ENCODE results near the gene CTNNA3. TPM values are rescaled to one million over a fixed set of nuclear protein-coding genes. Genes with fewer than 3 reads are reported as not detected.

The CTNNA3 gene
- total and polyA plus RNA-seq, 2 of the 4 experiments (the other 2 are of a cell fraction): 0.19 to 0.90 TPM

DNA sequence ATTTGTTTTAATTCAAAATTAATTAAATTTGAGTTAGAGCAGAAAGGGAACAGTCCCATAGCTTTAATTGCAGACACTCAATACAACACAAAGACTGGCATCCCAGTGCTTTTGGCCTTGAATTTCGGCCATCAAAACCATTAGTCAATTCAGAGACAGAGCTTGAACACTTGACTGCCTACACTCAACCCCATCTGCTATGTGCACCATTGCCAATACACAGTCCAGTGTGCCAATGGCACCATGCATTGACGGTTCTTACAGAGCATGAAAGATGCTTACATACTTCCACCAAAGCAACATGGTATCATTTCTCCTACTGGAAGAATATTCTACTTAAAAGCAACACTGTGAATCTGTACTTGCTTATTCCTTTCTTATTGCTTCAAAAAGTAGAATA is 813.7 kb downstream of the CTNNA3 start:
- H3K9ac ChIP-seq (ENCODE audit: low read depth, low read length): no peak overlapping the region
- H4K91ac ChIP-seq (ENCODE audit: insufficient read depth, low read depth, low read length): no peak overlapping the region
- in situ Hi-C loops (cut with MboI; ENCODE audit: low sequenced_read_pairs): no loop called here
- H2BK5ac ChIP-seq (ENCODE audit: low read depth, low read length, poor library complexity, severe bottlenecking): no peak overlapping the region
- DNase-seq: no peak
- ATAC-seq (ENCODE audit: low read depth): no peak
- no peak overlapping the region for H3K18ac ChIP-seq (ENCODE audit: low read depth, low read length)
- H4K8ac ChIP-seq (ENCODE audit: low read depth in 2 of 2, low read length in 2 of 2): no peak overlapping the region
- no peak overlapping the region for H3K23ac ChIP-seq (ENCODE audit: low read depth, low read length)
- no peak overlapping the region for H4K5ac ChIP-seq (ENCODE audit: low read depth, low read length)
- no peak overlapping the region for H2BK20ac ChIP-seq (ENCODE audit: low read depth, low read length)
- H3K4ac ChIP-seq (ENCODE audit: low read depth, low read length): no peak overlapping the region
- H2AK5ac ChIP-seq (ENCODE audit: low read depth, low read length): no peak overlapping the region
- no peaks in the 10 kb centered on the region for H3K9me1 ChIP-seq (ENCODE audit: insufficient read depth, low read length)
- no peak overlapping the region for H3K4me3 ChIP-seq (ENCODE audit: insufficient read depth, low read depth, low read length)
- no peaks in the 10 kb centered on the region for H3K27me3 ChIP-seq (ENCODE audit: control insufficient read depth, insufficient read depth, low read length)
- H3K4me2 ChIP-seq (ENCODE audit: low read depth, low read length): no peak overlapping the region
- H2AK9ac ChIP-seq (replicated peaks; ENCODE audit: low read depth, low read length, poor library complexity): no peak overlapping the region
- no peaks in the 10 kb centered on the region for H3K4me1 ChIP-seq (ENCODE audit: control insufficient read depth, insufficient read depth, low read length)
- CTCF ChIA-PET: interaction anchor here (0.8 to 1.0 kb wide), 2 partner anchors 13 to 39 kb away, joined by 3 to 4 read pairs; no protein-coding TSS in a partner anchor
- dilution Hi-C loops (cut with HindIII; ENCODE audit: low sequenced_read_pairs, unreplicated experiment): no loop called here
- intact Hi-C loops (cut with micrococcal nuclease): no loop called here
- WGBS, 2 experiments (ENCODE audit: extremely low coverage in 2 of 2, insufficient read length in 1 of 2): 10% methylated on average over 1 of the region's 2 CpGs; no CpG with 5 or more reads in 1 of the 2 experiments
- H2BK15ac ChIP-seq (ENCODE audit: low read depth, low read length): no peak overlapping the region
- H3K56ac ChIP-seq (ENCODE audit: extremely low read depth, insufficient read depth, low read length): no peak overlapping the region
- no peaks in the 10 kb centered on the region for H3K9me3 ChIP-seq (ENCODE audit: control insufficient read depth, insufficient read depth, low read length)
- H3K14ac ChIP-seq (replicated peaks; ENCODE audit: low read depth, low read length): no peak overlapping the region
- H3K27ac ChIP-seq (ENCODE audit: insufficient read depth, low read length): no peak overlapping the region
- H2BK120ac ChIP-seq (ENCODE audit: low read depth, low read length): no peak overlapping the region
- H3K79me1 ChIP-seq (ENCODE audit: low read depth in 1 of 2, low read length in 2 of 2): no peaks in the 10 kb centered on the region
- no peak overlapping the region for H2AFZ ChIP-seq (replicated peaks; ENCODE audit: low read length, poor library complexity)
- POLR2A ChIA-PET (ENCODE audit: unreplicated experiment): no interaction called here
- TF ChIP-seq BHLHE40 (IDR thresholded peaks at IDR 0.05; ENCODE audit: low read depth, low read length): no peak
- no peak for TF ChIP-seq SMC3 (IDR thresholded peaks at IDR 0.05; ENCODE audit: low read depth, low read length)
- TF ChIP-seq CEBPB (IDR thresholded peaks at IDR 0.05; ENCODE audit: low read depth, low read length): no peak
- no peak for TF ChIP-seq RFX5 (IDR thresholded peaks at IDR 0.05; ENCODE audit: low read depth, low read length)
- no peak for TF ChIP-seq FOS (IDR thresholded peaks at IDR 0.05; ENCODE audit: low read depth, low read length)
- TF ChIP-seq, protein P1, sequence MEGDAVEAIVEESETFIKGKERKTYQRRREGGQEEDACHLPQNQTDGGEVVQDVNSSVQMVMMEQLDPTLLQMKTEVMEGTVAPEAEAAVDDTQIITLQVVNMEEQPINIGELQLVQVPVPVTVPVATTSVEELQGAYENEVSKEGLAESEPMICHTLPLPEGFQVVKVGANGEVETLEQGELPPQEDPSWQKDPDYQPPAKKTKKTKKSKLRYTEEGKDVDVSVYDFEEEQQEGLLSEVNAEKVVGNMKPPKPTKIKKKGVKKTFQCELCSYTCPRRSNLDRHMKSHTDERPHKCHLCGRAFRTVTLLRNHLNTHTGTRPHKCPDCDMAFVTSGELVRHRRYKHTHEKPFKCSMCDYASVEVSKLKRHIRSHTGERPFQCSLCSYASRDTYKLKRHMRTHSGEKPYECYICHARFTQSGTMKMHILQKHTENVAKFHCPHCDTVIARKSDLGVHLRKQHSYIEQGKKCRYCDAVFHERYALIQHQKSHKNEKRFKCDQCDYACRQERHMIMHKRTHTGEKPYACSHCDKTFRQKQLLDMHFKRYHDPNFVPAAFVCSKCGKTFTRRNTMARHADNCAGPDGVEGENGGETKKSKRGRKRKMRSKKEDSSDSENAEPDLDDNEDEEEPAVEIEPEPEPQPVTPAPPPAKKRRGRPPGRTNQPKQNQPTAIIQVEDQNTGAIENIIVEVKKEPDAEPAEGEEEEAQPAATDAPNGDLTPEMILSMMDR (conservative IDR thresholded peaks at IDR 0.05; ENCODE audit: low read depth, low read length): no peak
- TF ChIP-seq MAFK (IDR thresholded peaks at IDR 0.05; ENCODE audit: low read depth, low read length): no peak
- TF ChIP-seq, protein P2, sequence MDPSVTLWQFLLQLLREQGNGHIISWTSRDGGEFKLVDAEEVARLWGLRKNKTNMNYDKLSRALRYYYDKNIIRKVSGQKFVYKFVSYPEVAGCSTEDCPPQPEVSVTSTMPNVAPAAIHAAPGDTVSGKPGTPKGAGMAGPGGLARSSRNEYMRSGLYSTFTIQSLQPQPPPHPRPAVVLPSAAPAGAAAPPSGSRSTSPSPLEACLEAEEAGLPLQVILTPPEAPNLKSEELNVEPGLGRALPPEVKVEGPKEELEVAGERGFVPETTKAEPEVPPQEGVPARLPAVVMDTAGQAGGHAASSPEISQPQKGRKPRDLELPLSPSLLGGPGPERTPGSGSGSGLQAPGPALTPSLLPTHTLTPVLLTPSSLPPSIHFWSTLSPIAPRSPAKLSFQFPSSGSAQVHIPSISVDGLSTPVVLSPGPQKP (IDR thresholded peaks at IDR 0.05; ENCODE audit: borderline replicate concordance, low read depth, low read length): no peak
- TF ChIP-seq RCOR1 (IDR thresholded peaks at IDR 0.05; ENCODE audit: insufficient replicate concordance, low read length): no peak
- TF ChIP-seq RAD21 (IDR thresholded peaks at IDR 0.05; ENCODE audit: low read length): no peak
- TF ChIP-seq MAZ (IDR thresholded peaks at IDR 0.05; ENCODE audit: borderline replicate concordance, low read depth, low read length): no peak
- TF ChIP-seq CHD1 (IDR thresholded peaks at IDR 0.05; ENCODE audit: low read depth, low read length): no peak
- H3K36me3 ChIP-seq (ENCODE audit: control insufficient read depth, insufficient read depth, low read length): no peaks in the 10 kb centered on the region
- H4K20me1 ChIP-seq (ENCODE audit: insufficient read depth, low read length): no peaks in the 10 kb centered on the region
- BruUV-seq (replicated peaks): no TSS peak
